Ishikawa (cell line): ENCODE measurements around the gene MAN2B1.

ENCODE experiments used
- CEBPB ChIP-seq: IDR thresholded peaks from 2 replicates; pipeline ENCODE4 v1.6.1; 2012
- CREB1 ChIP-seq: IDR thresholded peaks from 2 replicates; pipeline ENCODE4 v1.6.1; 2012; ENCODE audit warnings: low read depth
- EGR1 ChIP-seq: IDR thresholded peaks from 2 replicates; pipeline ENCODE4 v1.6.1; 2012
- EP300 ChIP-seq: IDR thresholded peaks from 2 replicates; pipeline ENCODE4 v1.6.1; 2012; ENCODE audit warnings: borderline replicate concordance
- FOXM1 ChIP-seq: IDR thresholded peaks from 2 replicates; pipeline ENCODE4 v1.6.1; 2012; ENCODE audit warnings: low read depth, borderline replicate concordance
- NFIC ChIP-seq: IDR thresholded peaks from 2 replicates; pipeline ENCODE4 v1.6.1; 2012
- RAD21 ChIP-seq: IDR thresholded peaks from 2 replicates; pipeline ENCODE4 v1.6.1; 2012; ENCODE audit warnings: low read depth
- TAF1 ChIP-seq: IDR thresholded peaks from 2 replicates; pipeline ENCODE4 v1.6.1; 2012; ENCODE audit warnings: low read depth, mild to moderate bottlenecking
- TCF12 ChIP-seq: IDR thresholded peaks from 2 replicates; pipeline ENCODE4 v1.6.1; 2012; ENCODE audit warnings: low read depth
- TEAD4 ChIP-seq: IDR thresholded peaks from 2 replicates; pipeline ENCODE4 v1.6.1; 2012
- YY1 ChIP-seq: IDR thresholded peaks from 2 replicates; pipeline ENCODE4 v1.6.1; 2012; ENCODE audit warnings: low read depth
- ZBTB7A ChIP-seq: IDR thresholded peaks from 2 replicates; pipeline ENCODE4 v1.6.1; 2012; ENCODE audit warnings: low read depth
- TF ChIP-seq, protein P1 (sequence below): IDR thresholded peaks from 2 replicates; pipeline ENCODE4 v1.6.1; 2012
- TF ChIP-seq, protein P2 (sequence below): IDR thresholded peaks from 2 replicates; pipeline ENCODE4 v1.6.1; 2012
- TF ChIP-seq, protein P3 (sequence below): IDR thresholded peaks from 2 replicates; pipeline ENCODE4 v1.6.1; 2012; ENCODE audit warnings: low read depth, mild to moderate bottlenecking

The MAN2B1 gene

DNA sequence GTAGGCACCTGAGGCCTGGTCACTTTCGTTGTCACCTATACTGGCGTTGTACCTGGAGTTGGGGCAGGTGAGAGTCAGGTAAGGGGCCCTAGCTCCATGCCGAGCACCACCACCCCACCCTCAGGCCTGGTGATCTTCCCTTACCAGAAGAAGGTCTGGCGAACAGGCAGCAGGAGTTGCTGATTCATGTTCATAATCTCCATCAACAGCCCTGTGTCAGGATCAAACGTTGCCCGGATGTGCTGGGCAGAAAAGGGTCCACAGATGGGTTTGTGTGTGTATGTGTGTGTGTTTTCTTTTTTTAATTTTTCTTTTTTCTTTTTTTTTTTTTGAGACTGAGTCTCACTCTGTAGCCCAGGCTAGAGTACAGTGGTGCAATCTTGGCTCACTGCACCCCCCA lies 14.3 kb downstream of the MAN2B1 start:
- TF ChIP-seq CEBPB (no peak), TAF1 (no peak), TCF12 (no peak), RAD21 (no peak), CREB1 (no peak), NFIC (no peak), ZBTB7A (no peak), EGR1 (no peak), YY1 (no peak), TEAD4 (no peak), EP300 (no peak), FOXM1 (no peak)
- TF ChIP-seq, protein P1, sequence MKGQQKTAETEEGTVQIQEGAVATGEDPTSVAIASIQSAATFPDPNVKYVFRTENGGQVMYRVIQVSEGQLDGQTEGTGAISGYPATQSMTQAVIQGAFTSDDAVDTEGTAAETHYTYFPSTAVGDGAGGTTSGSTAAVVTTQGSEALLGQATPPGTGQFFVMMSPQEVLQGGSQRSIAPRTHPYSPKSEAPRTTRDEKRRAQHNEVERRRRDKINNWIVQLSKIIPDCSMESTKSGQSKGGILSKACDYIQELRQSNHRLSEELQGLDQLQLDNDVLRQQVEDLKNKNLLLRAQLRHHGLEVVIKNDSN: no peak
- TF ChIP-seq, protein P2, sequence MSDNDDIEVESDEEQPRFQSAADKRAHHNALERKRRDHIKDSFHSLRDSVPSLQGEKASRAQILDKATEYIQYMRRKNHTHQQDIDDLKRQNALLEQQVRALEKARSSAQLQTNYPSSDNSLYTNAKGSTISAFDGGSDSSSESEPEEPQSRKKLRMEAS: no peak
- TF ChIP-seq, protein P3, sequence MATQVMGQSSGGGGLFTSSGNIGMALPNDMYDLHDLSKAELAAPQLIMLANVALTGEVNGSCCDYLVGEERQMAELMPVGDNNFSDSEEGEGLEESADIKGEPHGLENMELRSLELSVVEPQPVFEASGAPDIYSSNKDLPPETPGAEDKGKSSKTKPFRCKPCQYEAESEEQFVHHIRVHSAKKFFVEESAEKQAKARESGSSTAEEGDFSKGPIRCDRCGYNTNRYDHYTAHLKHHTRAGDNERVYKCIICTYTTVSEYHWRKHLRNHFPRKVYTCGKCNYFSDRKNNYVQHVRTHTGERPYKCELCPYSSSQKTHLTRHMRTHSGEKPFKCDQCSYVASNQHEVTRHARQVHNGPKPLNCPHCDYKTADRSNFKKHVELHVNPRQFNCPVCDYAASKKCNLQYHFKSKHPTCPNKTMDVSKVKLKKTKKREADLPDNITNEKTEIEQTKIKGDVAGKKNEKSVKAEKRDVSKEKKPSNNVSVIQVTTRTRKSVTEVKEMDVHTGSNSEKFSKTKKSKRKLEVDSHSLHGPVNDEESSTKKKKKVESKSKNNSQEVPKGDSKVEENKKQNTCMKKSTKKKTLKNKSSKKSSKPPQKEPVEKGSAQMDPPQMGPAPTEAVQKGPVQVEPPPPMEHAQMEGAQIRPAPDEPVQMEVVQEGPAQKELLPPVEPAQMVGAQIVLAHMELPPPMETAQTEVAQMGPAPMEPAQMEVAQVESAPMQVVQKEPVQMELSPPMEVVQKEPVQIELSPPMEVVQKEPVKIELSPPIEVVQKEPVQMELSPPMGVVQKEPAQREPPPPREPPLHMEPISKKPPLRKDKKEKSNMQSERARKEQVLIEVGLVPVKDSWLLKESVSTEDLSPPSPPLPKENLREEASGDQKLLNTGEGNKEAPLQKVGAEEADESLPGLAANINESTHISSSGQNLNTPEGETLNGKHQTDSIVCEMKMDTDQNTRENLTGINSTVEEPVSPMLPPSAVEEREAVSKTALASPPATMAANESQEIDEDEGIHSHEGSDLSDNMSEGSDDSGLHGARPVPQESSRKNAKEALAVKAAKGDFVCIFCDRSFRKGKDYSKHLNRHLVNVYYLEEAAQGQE: no peak

DNA sequence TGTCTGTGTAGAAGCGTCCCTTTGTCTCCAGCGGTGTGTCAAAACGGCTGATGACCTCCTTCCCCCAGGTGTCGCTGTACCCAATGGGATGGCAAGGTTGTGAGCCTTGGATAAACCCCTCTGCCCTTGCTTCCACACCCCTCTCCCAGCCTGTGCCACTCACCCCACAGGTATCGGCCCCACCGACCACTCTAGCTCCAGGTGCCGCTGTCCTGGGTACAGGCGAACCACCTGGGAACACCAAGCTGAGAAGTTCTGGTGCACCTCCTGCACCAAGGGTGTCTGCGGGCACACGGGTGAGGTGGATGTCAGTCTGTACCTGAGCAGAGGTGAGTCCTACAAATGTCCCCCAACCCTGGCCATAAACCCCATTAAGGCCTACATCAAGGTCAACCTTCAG lies 16.6 kb downstream of the MAN2B1 start:
- TF ChIP-seq, protein P3: no peak
- no peak for TF ChIP-seq EP300
- TF ChIP-seq NFIC: no peak

DNA sequence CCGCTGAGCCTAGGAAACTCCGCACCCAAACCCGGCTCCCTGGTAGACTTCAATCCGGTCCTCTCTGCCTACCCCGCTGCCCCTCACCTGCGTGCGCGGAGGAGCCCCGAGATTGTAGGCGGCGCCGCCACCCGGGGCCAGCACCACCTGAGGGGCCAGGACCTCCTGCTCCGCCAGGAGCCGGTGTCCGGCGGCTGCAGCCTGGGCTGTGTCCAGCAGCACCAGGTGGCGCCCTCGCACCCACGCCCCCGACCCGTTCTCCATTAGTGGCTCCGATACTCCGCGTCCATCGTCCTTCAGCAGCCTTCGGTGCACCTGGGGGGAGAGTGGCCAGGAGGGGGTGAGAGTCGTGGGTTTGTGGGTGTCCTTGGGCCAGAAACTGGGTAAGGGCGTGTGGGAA lies 18.5 kb downstream of the MAN2B1 start:
- TF ChIP-seq, protein P3: no peak
- TF ChIP-seq CEBPB (no peak), ZBTB7A (peak; percentile 94), CREB1 (no peak), EGR1 (peak; percentile 66; the same call in 1 of the 2 replicates), EP300 (no peak), RAD21 (peak; percentile 45; the same call in 1 of the 2 replicates), TCF12 (no peak)
- TF ChIP-seq, protein P1: no peak
- TF ChIP-seq, protein P2: 0 out of 2 replicates have a peak, but pooled peaks have one; percentile 39

DNA sequence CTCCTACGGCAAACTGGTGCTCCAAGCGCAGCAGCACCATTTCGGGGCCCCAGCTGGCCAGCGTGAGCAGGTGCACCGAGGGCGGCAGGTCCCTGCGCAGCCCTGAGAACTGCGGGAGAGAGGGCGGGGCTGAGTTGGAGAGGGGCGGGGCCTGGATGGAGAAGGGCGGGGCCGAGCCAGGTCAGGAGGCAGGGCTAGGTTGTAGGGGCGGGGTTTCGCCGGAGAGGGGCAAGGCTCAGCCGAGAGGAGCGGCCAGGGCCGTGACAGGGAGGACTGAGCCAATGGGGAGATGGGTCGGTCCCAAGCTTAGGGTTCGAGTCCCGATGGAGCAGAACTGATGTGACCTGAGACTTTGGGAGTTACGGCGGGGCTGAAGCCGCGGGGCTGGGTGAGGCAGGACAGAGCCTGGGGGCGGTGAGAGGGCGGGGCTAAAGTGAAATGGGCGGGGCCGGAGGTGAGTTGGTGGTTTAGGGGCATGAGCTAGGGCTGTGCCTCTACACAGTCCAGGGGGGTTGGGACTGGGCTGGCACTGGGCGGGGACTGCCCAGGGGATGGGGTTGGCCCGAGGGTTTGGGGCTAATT lies 19.0 kb downstream of the MAN2B1 start:
- TF ChIP-seq, protein P2: peak; percentile 38; the same call in 1 of the 2 replicates
- TF ChIP-seq, protein P3: no peak
- TF ChIP-seq EP300: peak; percentile 14; the same call in 1 of the 2 replicates
